Activated CD8-positive, alpha-beta memory T cell treated with anti-CD3 and anti-CD28 coated beads for 48 hours (primary cell): ENCODE measurements around the gene ZNF300.
"Not testable (repeated sequence)": the region's sequence is repeated elsewhere in the genome, so short reads cannot be mapped to it uniquely, and the experiment has no call there.

Experiments
- DNase-seq, 3 experiments: peaks; one replicate each; pipeline ENCODE4 v3.0.0-alpha.2; 2020; ENCODE audit warnings: low read depth in 2 of 3, low spot score in 2 of 3

ZNF300 gene

DNA sequence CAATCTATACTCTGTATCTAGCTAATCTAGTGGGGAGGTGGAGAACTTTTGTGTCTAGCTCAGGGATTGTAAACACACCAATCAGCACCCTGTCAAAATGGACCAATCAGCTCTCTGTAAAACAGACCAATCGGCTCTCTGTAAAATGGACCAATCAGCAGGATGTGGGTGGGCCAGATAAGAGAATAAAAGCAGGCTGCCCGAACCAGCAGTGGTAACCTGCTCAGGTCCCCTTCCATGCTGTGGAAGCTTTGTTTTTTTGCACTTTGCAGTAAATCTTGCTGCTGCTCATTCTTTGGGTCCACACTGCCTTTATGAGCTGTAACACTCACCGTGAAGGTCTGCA is 58.5 kb downstream of the ZNF300 start, which contains the start of gene IRGM:
TSS of gene IRGM (plus strand) at position 214 of the 346 bp plus-strand sequence. CDS start 1,603 bp downstream, outside the sequence.
- peak in 1 of 3 experiments; percentile 4 for DNase-seq

- DNase-seq, result not testable (repeated sequence)
These were observed 59.5 kb downstream of the ZNF300 start for GRCh38 chr5:150845185-150845859.
